ENCODE measurements around the gene ILK. TPM values are rescaled to one million over a fixed set of nuclear protein-coding genes. Genes with fewer than 3 reads are reported as not detected.

ILK gene
- total and polyA plus RNA-seq, 2 of the 13 experiments (the other 11 are each of a cell fraction or from before 2014, with no cell fraction given): 70.3 to 108 TPM

DNA sequence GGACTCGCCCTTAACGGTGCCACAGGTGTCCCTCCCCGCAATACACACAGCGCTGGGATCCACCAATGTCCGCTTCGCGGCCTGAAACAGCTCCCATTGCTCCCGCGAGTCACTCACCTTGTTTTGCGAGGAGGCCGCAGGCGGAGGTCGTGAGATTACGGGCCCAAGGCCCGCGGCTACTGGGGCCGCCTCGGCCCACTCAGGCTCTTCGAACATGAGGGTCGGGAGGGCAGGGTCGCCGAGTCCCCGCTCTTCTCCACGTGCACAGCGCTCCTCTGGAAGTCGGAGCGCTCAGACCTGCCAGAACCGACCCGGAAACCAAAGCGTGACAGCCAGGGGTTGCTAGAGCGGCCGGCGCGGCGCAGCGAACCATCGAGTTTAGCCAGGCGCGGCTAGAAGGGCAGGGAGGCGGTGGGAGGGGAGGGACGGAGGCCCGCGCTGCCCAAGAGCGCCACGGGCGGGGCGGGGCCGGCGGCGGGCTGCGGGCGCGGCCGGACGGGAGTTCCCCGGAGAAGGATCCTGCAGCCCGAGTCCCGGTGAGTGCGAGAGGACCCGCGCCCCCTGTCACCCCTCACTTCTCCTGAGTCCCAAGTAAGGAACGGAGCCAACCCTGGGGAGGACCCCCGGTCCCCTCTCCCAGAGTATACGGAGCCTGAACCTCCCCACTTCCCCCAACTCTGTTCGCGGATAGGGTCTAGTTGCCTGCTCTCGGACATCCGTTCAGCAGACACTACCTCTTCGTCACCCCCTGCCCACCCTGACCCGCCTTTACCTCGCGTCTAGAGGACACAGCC, at the start of gene ILK, which contains the start of gene RRP8 (continued):
- TF ChIP-seq, protein P1, sequence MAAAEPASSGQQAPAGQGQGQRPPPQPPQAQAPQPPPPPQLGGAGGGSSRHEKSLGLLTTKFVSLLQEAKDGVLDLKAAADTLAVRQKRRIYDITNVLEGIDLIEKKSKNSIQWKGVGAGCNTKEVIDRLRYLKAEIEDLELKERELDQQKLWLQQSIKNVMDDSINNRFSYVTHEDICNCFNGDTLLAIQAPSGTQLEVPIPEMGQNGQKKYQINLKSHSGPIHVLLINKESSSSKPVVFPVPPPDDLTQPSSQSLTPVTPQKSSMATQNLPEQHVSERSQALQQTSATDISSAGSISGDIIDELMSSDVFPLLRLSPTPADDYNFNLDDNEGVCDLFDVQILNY (CRISPR knock-in tag; conservative IDR thresholded peaks at IDR 0.05): no peak
- peak; percentile 79 for TF ChIP-seq ZNF317 (CRISPR knock-in tag; IDR thresholded peaks at IDR 0.05)
- no peak for TF ChIP-seq ZSCAN12 (CRISPR knock-in tag; IDR thresholded peaks at IDR 0.05)
- peak; percentile 68 for TF ChIP-seq HNRNPLL (IDR thresholded peaks at IDR 0.05; ENCODE audit: low read depth, low read length, poor library complexity, severe bottlenecking)
- TF ChIP-seq ZNF616 (CRISPR knock-in tag; IDR thresholded peaks at IDR 0.05; ENCODE audit: low read depth): peak; percentile 88; the same call in 1 of the 2 replicates
- no peak for TF ChIP-seq SRSF1 (optimal IDR thresholded peaks at IDR 0.05; ENCODE audit: low read depth, low read length)
- peak; percentile 96 for TF ChIP-seq PHF8 (CRISPR knock-in tag; IDR thresholded peaks at IDR 0.05)
- peak; percentile 50; the same call in 1 of the 2 replicates for TF ChIP-seq HCFC1 (IDR thresholded peaks at IDR 0.05; ENCODE audit: low read depth, low read length)
- no peak for TF ChIP-seq RNF219 (CRISPR knock-in tag; IDR thresholded peaks at IDR 0.05)
- no peak for TF ChIP-seq ATRX (CRISPR knock-in tag; IDR thresholded peaks at IDR 0.05; ENCODE audit: borderline replicate concordance)
- TF ChIP-seq PLSCR1 (CRISPR knock-in tag; IDR thresholded peaks at IDR 0.05; ENCODE audit: borderline replicate concordance): 0 out of 2 replicates have a peak, but pooled peaks have one; percentile 54
- peak; percentile 84 for TF ChIP-seq ZGPAT (CRISPR knock-in tag; IDR thresholded peaks at IDR 0.05)
- no peak for TF ChIP-seq IRF1 (CRISPR knock-in tag; IDR thresholded peaks at IDR 0.05; ENCODE audit: low read depth)
- TF ChIP-seq, protein P2, sequence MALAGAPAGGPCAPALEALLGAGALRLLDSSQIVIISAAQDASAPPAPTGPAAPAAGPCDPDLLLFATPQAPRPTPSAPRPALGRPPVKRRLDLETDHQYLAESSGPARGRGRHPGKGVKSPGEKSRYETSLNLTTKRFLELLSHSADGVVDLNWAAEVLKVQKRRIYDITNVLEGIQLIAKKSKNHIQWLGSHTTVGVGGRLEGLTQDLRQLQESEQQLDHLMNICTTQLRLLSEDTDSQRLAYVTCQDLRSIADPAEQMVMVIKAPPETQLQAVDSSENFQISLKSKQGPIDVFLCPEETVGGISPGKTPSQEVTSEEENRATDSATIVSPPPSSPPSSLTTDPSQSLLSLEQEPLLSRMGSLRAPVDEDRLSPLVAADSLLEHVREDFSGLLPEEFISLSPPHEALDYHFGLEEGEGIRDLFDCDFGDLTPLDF (CRISPR knock-in tag; IDR thresholded peaks at IDR 0.05): no peak
- TF ChIP-seq POLR2G (IDR thresholded peaks at IDR 0.05; ENCODE audit: low read depth, low read length): peak; percentile 85
- peak; percentile 70 for TF ChIP-seq GMEB2 (CRISPR knock-in tag; IDR thresholded peaks at IDR 0.05; ENCODE audit: low read depth)
- TF ChIP-seq KDM4B (CRISPR knock-in tag; IDR thresholded peaks at IDR 0.05): peak; percentile 89; the same call in 1 of the 2 replicates
- TF ChIP-seq GABPB1 (CRISPR knock-in tag; IDR thresholded peaks at IDR 0.05): peak; percentile 94
- TF ChIP-seq ZNF614 (CRISPR knock-in tag; IDR thresholded peaks at IDR 0.05; ENCODE audit: borderline replicate concordance): peak; percentile 55; the same call in 1 of the 2 replicates
